ENCODE measurements around the gene PAQR3. TPM values are rescaled to one million over a fixed set of nuclear protein-coding genes. Genes with fewer than 3 reads are reported as not detected.

PAQR3 gene
- polyA plus RNA-seq, 4 donors, result 6.9 to 13.9 (median 9.6) TPM

DNA sequence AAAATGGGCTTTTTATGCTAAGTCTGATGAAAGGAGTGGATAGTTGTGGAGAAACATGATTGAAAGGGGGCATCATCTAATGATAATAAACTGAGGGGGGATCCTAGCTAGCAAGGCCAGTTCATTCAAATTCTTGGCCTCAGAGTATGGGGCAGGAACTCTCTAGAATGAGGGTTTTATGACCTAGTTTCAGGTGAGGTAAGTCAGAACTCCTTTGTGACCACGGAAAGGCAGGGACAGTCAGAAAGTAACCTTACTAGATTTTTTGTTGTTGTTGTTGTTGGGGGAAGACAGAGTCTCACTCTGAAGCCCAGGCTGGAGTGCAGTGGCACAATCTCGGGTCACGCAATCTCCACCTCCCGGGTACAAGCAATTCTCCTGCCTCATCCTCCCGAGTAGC, 1.5 kb upstream of the PAQR3 start:
- DNase-seq (peak in 1 of 2 donors; percentile 9), FAIRE-seq (no peak)
- H3K4me3 ChIP-seq (ENCODE audit: low read depth in 1 of 3, low read length in 3 of 3), result no peak overlapping the region
- H3K27ac ChIP-seq (ENCODE audit: low read depth in 1 of 3, low read length in 2 of 3), result peak overlapping the region in 2 of 3 donors; percentile 27 to 53
- H3K27me3 ChIP-seq (ENCODE audit: control insufficient read depth in 3 of 3, insufficient read depth in 3 of 3, low read length in 3 of 3), result no peaks in the 10 kb centered on the region
- WGBS, 3 donors, result 87 to 91% (median 89%) methylated on average over 5 of the region's 5 CpGs
- no peaks in the 10 kb centered on the region for H3K9me3 ChIP-seq (ENCODE audit: control insufficient read depth in 2 of 2, insufficient read depth in 1 of 2, low read depth in 1 of 2, low read length in 1 of 2)
- H3K4me1 ChIP-seq (ENCODE audit: control insufficient read depth in 3 of 3, insufficient read depth in 2 of 3, low read depth in 1 of 3, low read length in 2 of 3), result peaks cover 0 to 20% (median 10%) of the 10 kb centered on the region in 3 donors
- no peaks in the 10 kb centered on the region for H3K36me3 ChIP-seq (ENCODE audit: control insufficient read depth in 3 of 3, insufficient read depth in 2 of 3, low read depth in 1 of 3, low read length in 3 of 3)

DNA sequence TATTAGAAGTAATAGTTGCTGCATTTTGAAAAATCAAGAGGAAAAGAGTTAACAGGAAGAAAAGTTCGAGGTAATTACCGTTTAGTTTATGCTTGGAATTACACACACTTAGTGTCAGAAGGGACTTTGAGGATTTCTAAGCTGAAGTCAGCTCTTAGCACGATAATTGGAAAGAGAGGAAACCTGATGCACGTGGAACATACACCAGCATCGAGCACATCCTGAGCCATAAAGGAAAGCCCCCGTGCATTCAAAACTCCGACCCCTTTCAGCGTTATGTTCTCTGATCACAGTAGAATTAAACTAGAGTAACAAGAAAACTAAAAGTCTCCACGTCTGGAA, 400 bp upstream of the PAQR3 start:
- H3K4me3 ChIP-seq (ENCODE audit: low read depth in 1 of 3, low read length in 3 of 3), result peak overlapping the region; percentile 25 to 91 (median 51)
- peak overlapping the region; percentile 42 to 75 (median 62) for H3K27ac ChIP-seq (ENCODE audit: low read depth in 1 of 3, low read length in 2 of 3)
- no peak for FAIRE-seq

DNA sequence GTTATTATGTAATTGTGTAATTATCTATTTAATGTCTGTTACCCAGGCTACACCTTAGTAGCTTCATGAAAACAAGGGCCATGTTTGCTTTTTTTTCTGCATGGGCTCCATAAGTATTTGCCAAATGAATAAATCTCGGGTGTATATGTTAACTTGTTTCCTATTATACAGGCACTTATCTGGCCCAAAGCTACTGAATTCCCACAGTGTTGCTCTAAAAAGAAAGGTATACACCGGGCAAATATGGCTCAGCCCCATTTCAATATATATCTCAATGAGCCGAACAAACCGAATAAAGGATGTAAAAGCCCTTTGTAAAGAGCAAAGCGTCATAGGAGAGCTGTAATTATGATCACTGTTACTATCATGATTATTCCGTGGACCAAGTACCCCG, 767 bp downstream of the PAQR3 start:
- FAIRE-seq, result no peak
- Histone ChIP-seq H3K36me3 (ENCODE audit: control insufficient read depth in 3 of 3, insufficient read depth in 2 of 3, low read depth in 1 of 3, low read length in 3 of 3) (no peaks in the 10 kb centered on the region), H3K9me3 (ENCODE audit: control insufficient read depth in 2 of 2, insufficient read depth in 1 of 2, low read depth in 1 of 2, low read length in 1 of 2) (no peaks in the 10 kb centered on the region), H3K4me3 (ENCODE audit: low read depth in 1 of 3, low read length in 3 of 3) (peak overlapping the region; percentile 86 to 91 (median 90)), H3K4me1 (ENCODE audit: control insufficient read depth in 3 of 3, insufficient read depth in 2 of 3, low read depth in 1 of 3, low read length in 2 of 3) (peaks cover 0 to 20% (median 10%) of the 10 kb centered on the region in 3 donors), H3K27me3 (ENCODE audit: control insufficient read depth in 3 of 3, insufficient read depth in 3 of 3, low read length in 3 of 3) (no peaks in the 10 kb centered on the region), H3K27ac (ENCODE audit: low read depth in 1 of 3, low read length in 2 of 3) (peak overlapping the region in 2 of 3 donors; percentile 47 to 70)
- peak in 1 of 2 donors; percentile 15 for DNase-seq
- WGBS, 3 donors, result 1 to 5% (median 3%) methylated on average over 7 of the region's 7 CpGs

More for the DNA sequence above, 400 bp upstream of the PAQR3 start:
- Histone ChIP-seq H3K9me3 (ENCODE audit: control insufficient read depth in 2 of 2, insufficient read depth in 1 of 2, low read depth in 1 of 2, low read length in 1 of 2) (no peaks in the 10 kb centered on the region), H3K36me3 (ENCODE audit: control insufficient read depth in 3 of 3, insufficient read depth in 2 of 3, low read depth in 1 of 3, low read length in 3 of 3) (no peaks in the 10 kb centered on the region), H3K4me1 (ENCODE audit: control insufficient read depth in 3 of 3, insufficient read depth in 2 of 3, low read depth in 1 of 3, low read length in 2 of 3) (peaks cover 0 to 20% (median 10%) of the 10 kb centered on the region in 3 donors), H3K27me3 (ENCODE audit: control insufficient read depth in 3 of 3, insufficient read depth in 3 of 3, low read length in 3 of 3) (no peaks in the 10 kb centered on the region)
- DNase-seq, result no peak
- 0 to 1% (median 1%) methylated on average over 9 of the region's 9 CpGs for WGBS, 3 donors

DNA sequence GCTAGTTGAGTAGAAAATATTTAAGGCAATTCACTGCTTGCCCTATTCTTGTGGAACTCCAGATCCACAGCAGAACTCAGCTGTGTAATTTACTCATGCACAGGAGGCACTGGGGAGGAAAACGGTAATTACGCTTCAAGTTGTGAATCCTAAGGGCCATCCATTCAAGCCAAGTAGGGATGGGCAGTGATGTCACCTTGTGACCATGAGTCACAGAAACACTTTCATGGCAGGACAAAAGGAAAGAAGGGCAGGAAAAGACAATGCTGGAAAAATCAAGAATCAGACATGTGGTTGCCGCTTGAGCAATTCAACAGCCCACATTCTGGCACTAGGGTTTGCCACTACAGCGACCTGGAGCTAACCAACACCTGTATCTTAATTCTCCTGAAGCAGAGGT, 1.4 kb downstream of the PAQR3 start:
- 93 to 97% (median 93%) methylated on average over 4 of the region's 4 CpGs for WGBS, 3 donors
- DNase-seq (peak in 1 of 2 donors; percentile 14), FAIRE-seq (no peak)
- H3K27ac ChIP-seq (ENCODE audit: low read depth in 1 of 3, low read length in 2 of 3), result no peak overlapping the region
- peaks cover 0 to 20% (median 10%) of the 10 kb centered on the region in 3 donors for H3K4me1 ChIP-seq (ENCODE audit: control insufficient read depth in 3 of 3, insufficient read depth in 2 of 3, low read depth in 1 of 3, low read length in 2 of 3)
- no peak overlapping the region for H3K4me3 ChIP-seq (ENCODE audit: low read depth in 1 of 3, low read length in 3 of 3)
- no peaks in the 10 kb centered on the region for H3K27me3 ChIP-seq (ENCODE audit: control insufficient read depth in 3 of 3, insufficient read depth in 3 of 3, low read length in 3 of 3)
- H3K9me3 ChIP-seq (ENCODE audit: control insufficient read depth in 2 of 2, insufficient read depth in 1 of 2, low read depth in 1 of 2, low read length in 1 of 2), result no peaks in the 10 kb centered on the region
- peaks cover 0 to 2% (median 0%) of the 10 kb centered on the region in 3 donors for H3K36me3 ChIP-seq (ENCODE audit: control insufficient read depth in 3 of 3, insufficient read depth in 2 of 3, low read depth in 1 of 3, low read length in 3 of 3)

- 83 to 92% (median 87%) methylated on average over 4 of the region's 4 CpGs for WGBS, 3 donors
- Histone ChIP-seq H3K9me3 (ENCODE audit: control insufficient read depth in 2 of 2, insufficient read depth in 1 of 2, low read depth in 1 of 2, low read length in 1 of 2) (no peaks in the 10 kb centered on the region), H3K27ac (ENCODE audit: low read depth in 1 of 3, low read length in 2 of 3) (no peak overlapping the region), H3K36me3 (ENCODE audit: control insufficient read depth in 3 of 3, insufficient read depth in 2 of 3, low read depth in 1 of 3, low read length in 3 of 3) (peaks cover 0 to 2% (median 0%) of the 10 kb centered on the region in 3 donors), H3K27me3 (ENCODE audit: control insufficient read depth in 3 of 3, insufficient read depth in 3 of 3, low read length in 3 of 3) (no peaks in the 10 kb centered on the region), H3K4me3 (ENCODE audit: low read depth in 1 of 3, low read length in 3 of 3) (no peak overlapping the region), H3K4me1 (ENCODE audit: control insufficient read depth in 3 of 3, insufficient read depth in 2 of 3, low read depth in 1 of 3, low read length in 2 of 3) (peaks cover 0 to 20% (median 10%) of the 10 kb centered on the region in 3 donors)
- FAIRE-seq (no peak), DNase-seq (no peak)
Measured at GRCh38 chr4:78936989-78937388, 2.2 kb downstream of the PAQR3 start.

GRCh38 chr4:78930016-78930629, 9.1 kb downstream of the PAQR3 start:
- no peaks in the 10 kb centered on the region for H3K4me1 ChIP-seq (ENCODE audit: control insufficient read depth in 3 of 3, insufficient read depth in 2 of 3, low read depth in 1 of 3, low read length in 2 of 3)
- 95 to 97% (median 97%) methylated on average over 6 of the region's 6 CpGs for WGBS, 3 donors
- no peak overlapping the region for H3K4me3 ChIP-seq (ENCODE audit: low read depth in 1 of 3, low read length in 3 of 3)

DNA sequence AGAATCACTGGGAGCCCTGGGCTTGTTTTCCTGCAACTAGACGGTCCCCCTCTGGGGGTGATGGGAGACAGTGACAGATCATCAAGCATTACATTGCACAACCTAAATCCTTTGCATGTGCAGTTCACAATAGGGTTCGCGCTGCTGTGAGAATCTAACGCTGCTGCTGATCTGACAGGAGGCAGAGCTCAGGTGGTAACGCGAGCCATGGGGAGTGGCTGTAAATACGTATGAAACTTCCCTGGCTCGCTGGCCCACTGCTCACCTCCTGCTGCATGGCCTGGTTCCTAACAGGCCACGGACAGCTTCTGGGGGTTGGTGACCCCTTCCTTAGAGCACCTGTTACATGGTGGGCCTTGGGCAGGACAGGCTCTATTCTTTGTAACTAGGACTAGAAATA, 10.4 kb downstream of the PAQR3 start:
- Histone ChIP-seq H3K27me3 (ENCODE audit: control insufficient read depth in 3 of 3, insufficient read depth in 3 of 3, low read length in 3 of 3) (no peaks in the 10 kb centered on the region), H3K36me3 (ENCODE audit: control insufficient read depth in 3 of 3, insufficient read depth in 2 of 3, low read depth in 1 of 3, low read length in 3 of 3) (peaks cover 0 to 10% (median 7%) of the 10 kb centered on the region in 3 donors), H3K9me3 (ENCODE audit: control insufficient read depth in 2 of 2, insufficient read depth in 1 of 2, low read depth in 1 of 2, low read length in 1 of 2) (no peaks in the 10 kb centered on the region), H3K27ac (ENCODE audit: low read depth in 1 of 3, low read length in 2 of 3) (no peak overlapping the region), H3K4me1 (ENCODE audit: control insufficient read depth in 3 of 3, insufficient read depth in 2 of 3, low read depth in 1 of 3, low read length in 2 of 3) (no peaks in the 10 kb centered on the region), H3K4me3 (ENCODE audit: low read depth in 1 of 3, low read length in 3 of 3) (no peak overlapping the region)
- 94 to 95% (median 95%) methylated on average over 9 of the region's 9 CpGs for WGBS, 3 donors
- DNase-seq, result no peak
- no peak for FAIRE-seq

More at GRCh38 chr4:78930016-78930629, 9.1 kb downstream of the PAQR3 start:
- DNase-seq, result no peak
- no peaks in the 10 kb centered on the region for H3K27me3 ChIP-seq (ENCODE audit: control insufficient read depth in 3 of 3, insufficient read depth in 3 of 3, low read length in 3 of 3)
- no peak overlapping the region for H3K27ac ChIP-seq (ENCODE audit: low read depth in 1 of 3, low read length in 2 of 3)
- FAIRE-seq, result no peak
- H3K9me3 ChIP-seq (ENCODE audit: control insufficient read depth in 2 of 2, insufficient read depth in 1 of 2, low read depth in 1 of 2, low read length in 1 of 2), result no peaks in the 10 kb centered on the region
- peaks cover 0 to 10% (median 7%) of the 10 kb centered on the region in 3 donors for H3K36me3 ChIP-seq (ENCODE audit: control insufficient read depth in 3 of 3, insufficient read depth in 2 of 3, low read depth in 1 of 3, low read length in 3 of 3)

DNA sequence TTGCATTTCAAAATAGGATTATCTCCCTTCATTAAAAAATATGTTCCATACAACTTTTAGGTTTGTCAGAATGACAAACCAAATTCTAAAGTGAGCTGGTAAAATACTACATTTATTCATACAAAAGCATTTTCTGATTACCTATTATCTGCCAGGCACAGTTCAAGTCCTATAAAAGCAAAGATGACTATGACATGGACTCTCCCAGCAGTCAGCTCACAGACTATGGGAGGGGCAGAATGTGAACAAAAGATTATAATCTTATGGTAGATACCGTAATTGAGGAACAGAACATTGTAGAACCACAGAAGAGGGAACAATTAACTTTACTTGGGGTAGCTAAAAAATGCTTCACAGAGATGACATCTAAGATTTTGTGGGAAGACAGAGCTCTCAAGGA, 12.4 kb downstream of the PAQR3 start:
- Histone ChIP-seq H3K27me3 (ENCODE audit: control insufficient read depth in 3 of 3, insufficient read depth in 3 of 3, low read length in 3 of 3) (no peaks in the 10 kb centered on the region), H3K4me1 (ENCODE audit: control insufficient read depth in 3 of 3, insufficient read depth in 2 of 3, low read depth in 1 of 3, low read length in 2 of 3) (no peaks in the 10 kb centered on the region), H3K36me3 (ENCODE audit: control insufficient read depth in 3 of 3, insufficient read depth in 2 of 3, low read depth in 1 of 3, low read length in 3 of 3) (peaks cover 0 to 10% (median 7%) of the 10 kb centered on the region in 3 donors), H3K4me3 (ENCODE audit: low read depth in 1 of 3, low read length in 3 of 3) (no peak overlapping the region), H3K27ac (ENCODE audit: low read depth in 1 of 3, low read length in 2 of 3) (no peak overlapping the region), H3K9me3 (ENCODE audit: control insufficient read depth in 2 of 2, insufficient read depth in 1 of 2, low read depth in 1 of 2, low read length in 1 of 2) (no peaks in the 10 kb centered on the region)
- peak in 1 of 2 donors; percentile 35 for DNase-seq
- FAIRE-seq, result no peak
- 20 to 53% (median 48%) methylated on average over 1 of the region's 1 CpG for WGBS, 3 donors
